HG03039 (cell line): Measurements from ENCODE around the gene R3HCC1L.
"Not testable (repeated sequence)": the region's sequence is repeated elsewhere in the genome, so short reads cannot be mapped to it uniquely, and the experiment has no call there.

ENCODE experiments used
- ATAC-seq: cut with Tn5 transposase; IDR thresholded peaks from one replicate; pipeline ENCODE4 v1.9.1; 2021; ENCODE audit warnings: mild to moderate bottlenecking, moderate library complexity; ENCODE audit not compliant: unreplicated experiment

R3HCC1L gene

GRCh38 chr10:98226508-98227144 lies 92.2 kb downstream of the R3HCC1L start:
- ATAC-seq = no peak

- not testable (repeated sequence) for ATAC-seq
Measured at GRCh38 chr10:98227713-98228112, 93.3 kb downstream of the R3HCC1L start.

GRCh38 chr10:98228266-98228665 lies 93.8 kb downstream of the R3HCC1L start:
- not testable (repeated sequence) for ATAC-seq

- ATAC-seq = no peak
Measured at GRCh38 chr10:98231417-98231816, 97.0 kb downstream of the R3HCC1L start.

- ATAC-seq = no peak
Measured at GRCh38 chr10:98235846-98236245, 101.4 kb downstream of the R3HCC1L start.

GRCh38 chr10:98236862-98237261 lies 102.4 kb downstream of the R3HCC1L start:
- no peak for ATAC-seq

- ATAC-seq = no peak
Measured at GRCh38 chr10:98238391-98238790, 103.9 kb downstream of the R3HCC1L start.

GRCh38 chr10:98240524-98240923 lies 106.1 kb downstream of the R3HCC1L start:
- no peak for ATAC-seq

- ATAC-seq = no peak
Measured at GRCh38 chr10:98242823-98243222, 108.4 kb downstream of the R3HCC1L start.

- no peak for ATAC-seq
Measured at GRCh38 chr10:98244141-98244540, 109.7 kb downstream of the R3HCC1L start.

GRCh38 chr10:98244586-98244985 lies 110.1 kb downstream of the R3HCC1L start:
- ATAC-seq = no peak

GRCh38 chr10:98246911-98247805 lies 112.7 kb downstream of the R3HCC1L start:
- ATAC-seq = no peak

- no peak for ATAC-seq
Measured at GRCh38 chr10:98248018-98248417, 113.6 kb downstream of the R3HCC1L start.

GRCh38 chr10:98249134-98249533 lies 114.7 kb downstream of the R3HCC1L start:
- ATAC-seq = no peak

- no peak for ATAC-seq
Measured at GRCh38 chr10:98251399-98251798, 116.9 kb downstream of the R3HCC1L start.

GRCh38 chr10:98252464-98252863 lies 118.0 kb downstream of the R3HCC1L start:
- ATAC-seq = no peak

GRCh38 chr10:98253499-98253898 lies 119.0 kb downstream of the R3HCC1L start:
- no peak for ATAC-seq

GRCh38 chr10:98254234-98254974 lies 119.9 kb downstream of the R3HCC1L start:
- no peak for ATAC-seq

GRCh38 chr10:98255146-98255877 lies 120.9 kb downstream of the R3HCC1L start:
- no peak for ATAC-seq

GRCh38 chr10:98256692-98257091 lies 122.2 kb downstream of the R3HCC1L start:
- ATAC-seq = no peak

- no peak for ATAC-seq
Measured at GRCh38 chr10:98257198-98257597, 122.7 kb downstream of the R3HCC1L start.
